HepG2 (cell line): ENCODE measurements around the gene RNU7-1. TPM values are rescaled to one million over a fixed set of nuclear protein-coding genes. Genes with fewer than 3 reads are reported as not detected.
A peak's percentile ranks its signal among the peaks of the same experiment; 100 is the strongest.

Experiments
- ATAD3A ChIP-seq: sonication (generic); formaldehyde crosslinking; IDR thresholded peaks from 2 replicates; pipeline ENCODE4 v1.4.0; 2020; ENCODE audit warnings: missing genetic modification reagents
- FOSL1 ChIP-seq: sonication (generic); formaldehyde crosslinking; IDR thresholded peaks from 2 replicates; pipeline ENCODE4 v1.9.0; 2021; ENCODE audit warnings: missing genetic modification reagents, borderline replicate concordance
- GATA4 ChIP-seq: sonication (generic); IDR thresholded peaks from 2 replicates; pipeline ENCODE4 v1.6.1; 2016; ENCODE audit warnings: antibody characterized with exemption, low read depth, borderline replicate concordance
- HNRNPL ChIP-seq: fragments of 200-400 bp; formaldehyde crosslinking; IDR thresholded peaks from 2 replicates; pipeline ENCODE4 v1.6.1; 2017; ENCODE audit warnings: mild to moderate bottlenecking, low read depth, low read length
- MATR3 ChIP-seq: sonication (generic); formaldehyde crosslinking; IDR thresholded peaks from 2 replicates; pipeline ENCODE4 v1.4.0; 2020; ENCODE audit warnings: missing genetic modification reagents
- MBD4 ChIP-seq: IDR thresholded peaks from 2 replicates; pipeline ENCODE4 v1.6.1; 2012; ENCODE audit warnings: low read length, inconsistent platforms, borderline replicate concordance
- PHF20 ChIP-seq: sonication (generic); formaldehyde crosslinking; IDR thresholded peaks from 2 replicates; pipeline ENCODE4 v1.5.0; 2020; ENCODE audit warnings: mild to moderate bottlenecking, missing genetic modification reagents
- REST ChIP-seq, 2 experiments: IDR thresholded peaks; 2 replicates each; pipeline ENCODE4 v1.6.1; 2011 to 2012; ENCODE audit warnings: low read length in 2 of 2, borderline replicate concordance in 1 of 2, low read depth in 1 of 2, mild to moderate bottlenecking in 1 of 2, moderate library complexity in 1 of 2
- SIN3B ChIP-seq: fragments of 150-350 bp; IDR thresholded peaks from 2 replicates; pipeline ENCODE4 v1.6.1; 2014; ENCODE audit warnings: low read length
- SNAI1 ChIP-seq: sonication (generic); formaldehyde crosslinking; IDR thresholded peaks from 2 replicates; pipeline ENCODE4 v1.5.0; 2020; ENCODE audit warnings: mild to moderate bottlenecking, missing genetic modification reagents, borderline replicate concordance
- SOX6 ChIP-seq, 2 experiments: fragments of 450-650 bp in 1 of 2; sonication (generic) in 1 of 2; formaldehyde crosslinking in 1 of 2; IDR thresholded peaks; 2 replicates each; pipeline versions ENCODE4 v1.4.0 to v1.6.1; 2017 to 2020; ENCODE audit warnings: antibody characterized with exemption in 1 of 2, mild to moderate bottlenecking in 1 of 2, missing genetic modification reagents in 1 of 2
- ZNF318 ChIP-seq: sonication (generic); formaldehyde crosslinking; IDR thresholded peaks from 2 replicates; pipeline ENCODE4 v1.4.0; 2020; ENCODE audit warnings: mild to moderate bottlenecking, missing genetic modification reagents
- ZNF530 ChIP-seq: sonication (generic); formaldehyde crosslinking; IDR thresholded peaks from 2 replicates; pipeline ENCODE4 v1.5.0; 2020; ENCODE audit warnings: low read depth, mild to moderate bottlenecking, missing genetic modification reagents
- ZNF816 ChIP-seq: sonication (generic); formaldehyde crosslinking; IDR thresholded peaks from 2 replicates; pipeline ENCODE4 v1.8.0; 2022; ENCODE audit warnings: missing genetic modification reagents, mild to moderate bottlenecking, borderline replicate concordance
- ZUFSP ChIP-seq: sonication (generic); formaldehyde crosslinking; IDR thresholded peaks from 2 replicates; pipeline ENCODE4 v1.9.0; 2021; ENCODE audit warnings: missing genetic modification reagents, mild to moderate bottlenecking, borderline replicate concordance
- polyA plus RNA-seq, 8 experiments: library from polyadenylated mRNA; depleted of rRNA in 3 of 8; stranded (reverse) in 7 of 8; unstranded in 1 of 8; fragments of >200 nt; fragmentation: Illumina TruSeq in 4 of 8; extraction: Trizol in 4 of 8; gene quantifications; 2 replicates each; pipeline versions ENCODE4 v1.2.1 to v1.2.3, GENCODE V29; 2011 to 2016; ENCODE audit warnings: low read depth in 4 of 8, missing spikeins in 1 of 8, mixed read lengths in 1 of 8; ENCODE audit not compliant: insufficient read depth in 1 of 8
- total RNA-seq, 5 experiments: library from RNA; depleted of rRNA; stranded (reverse); fragments of >200 nt; fragmentation: Illumina TruSeq; extraction: Trizol; gene quantifications; 2 replicates each; pipeline ENCODE4 v1.2.3, GENCODE V29; 2016; ENCODE audit warnings: low read depth in 1 of 5

Gene RNU7-1
- total and polyA plus RNA-seq, 2 of the 13 experiments (the other 11 are each of a cell fraction or from before 2014, with no cell fraction given): not detected

- TF ChIP-seq REST (IDR thresholded peaks at IDR 0.05; ENCODE audit: borderline replicate concordance in 1 of 2, low read depth in 1 of 2, low read length in 2 of 2): no peak
- no peak for TF ChIP-seq SNAI1
- no peak for TF ChIP-seq SIN3B
- TF ChIP-seq MATR3: no peak
- peak; percentile 38; the same call in 1 of the 2 replicates for TF ChIP-seq PHF20 (CRISPR knock-in tag)
- TF ChIP-seq ATAD3A (CRISPR knock-in tag): no peak
- TF ChIP-seq MBD4: no peak
- no peak for TF ChIP-seq SOX6 (IDR thresholded peaks at IDR 0.05)
- peak; percentile 20; the same call in 1 of the 2 replicates for TF ChIP-seq SOX6 (CRISPR knock-in tag; IDR thresholded peaks at IDR 0.05)
- no peak for TF ChIP-seq ZNF318 (CRISPR knock-in tag)
- no peak for TF ChIP-seq ZNF530 (CRISPR knock-in tag)
- no peak for TF ChIP-seq GATA4
- TF ChIP-seq HNRNPL: no peak
- TF ChIP-seq ZUFSP: no peak
- no peak for TF ChIP-seq FOSL1 (CRISPR knock-in tag)
- no peak for TF ChIP-seq ZNF816 (CRISPR knock-in tag)
Observed at GRCh38 chr12:6899837-6900519, 43.6 kb upstream of the RNU7-1 start (continued).
